ENCODE data around the gene TMIGD3. TPM values are rescaled to one million over a fixed set of nuclear protein-coding genes. Genes with fewer than 3 reads are reported as not detected.

TMIGD3 gene
- total RNA-seq, 1 experiment from 2014 or later = not detected

GRCh38 chr1:111506561-111506960 lies 3.1 kb upstream of the TMIGD3 start:
- Mint-ChIP-seq H3K27me3 (ENCODE audit: insufficient read depth, unreplicated experiment) (no peaks in the 10 kb centered on the region), H3K4me1 (ENCODE audit: insufficient read depth, unreplicated experiment) (peaks cover 10% of the 10 kb centered on the region), H3K27ac (ENCODE audit: low read depth, unreplicated experiment) (no peak overlapping the region), H3K9me3 (ENCODE audit: unreplicated experiment) (no peaks in the 10 kb centered on the region), H3K4me3 (ENCODE audit: unreplicated experiment) (no peak overlapping the region), H3K36me3 (ENCODE audit: insufficient read depth, unreplicated experiment) (no peaks in the 10 kb centered on the region)
- intact Hi-C loops (cut with micrococcal nuclease) = loop anchor here (5.0 kb wide), 2 partner anchors 166 to 284 kb away; no protein-coding TSS in a partner anchor
- no TSS peak for BruUV-seq (replicated peaks)
- ChIA-PET POLR2A (interaction anchor here (0.7 to 4.9 kb wide), 3 partner anchors 114 to 542 kb away, joined by 3 to 27 read pairs (median 5); partner anchors contain the start of gene RAP1A), CTCF (interaction anchor here (0.6 to 4.6 kb wide), 14 partner anchors 12 to 261 kb away, joined by 3 to 58 read pairs (median 16); partner anchors contain the start of gene DDX20)
- no peak for TF ChIP-seq CTCF (IDR thresholded peaks at IDR 0.05; ENCODE audit: unreplicated experiment)
- no peak for DNase-seq (ENCODE audit: unreplicated experiment)

GRCh38 chr1:111505641-111506119 lies 2.2 kb upstream of the TMIGD3 start:
- POLR2A ChIA-PET = interaction anchor here (0.7 kb wide), 1 partner anchor 542 kb away, joined by 3 read pairs; no protein-coding TSS in a partner anchor
- H3K4me3 Mint-ChIP-seq (ENCODE audit: unreplicated experiment) = no peak overlapping the region
- intact Hi-C loops (cut with micrococcal nuclease) = loop anchor here (5.0 kb wide), 2 partner anchors 167 to 283 kb away; no protein-coding TSS in a partner anchor
- no peak overlapping the region for H3K27ac Mint-ChIP-seq (ENCODE audit: low read depth, unreplicated experiment)
- BruUV-seq (replicated peaks) = no TSS peak
- no peaks in the 10 kb centered on the region for H3K36me3 Mint-ChIP-seq (ENCODE audit: insufficient read depth, unreplicated experiment)
- CTCF ChIA-PET = interaction anchor here (0.6 to 4.2 kb wide), 4 partner anchors 164 to 1521 kb away, joined by 3 to 31 read pairs (median 4); partner anchors contain the start of gene AHCYL1
- peaks cover 10% of the 10 kb centered on the region for H3K4me1 Mint-ChIP-seq (ENCODE audit: insufficient read depth, unreplicated experiment)
- H3K27me3 Mint-ChIP-seq (ENCODE audit: insufficient read depth, unreplicated experiment) = no peaks in the 10 kb centered on the region
- no peak for DNase-seq (ENCODE audit: unreplicated experiment)
- no peak for TF ChIP-seq CTCF (IDR thresholded peaks at IDR 0.05; ENCODE audit: unreplicated experiment)
- H3K9me3 Mint-ChIP-seq (ENCODE audit: unreplicated experiment) = no peaks in the 10 kb centered on the region

- CTCF ChIA-PET = interaction anchor here (0.5 to 0.6 kb wide), 2 partner anchors 67 to 1475 kb away, joined by 3 to 4 read pairs; no protein-coding TSS in a partner anchor
- POLR2A ChIA-PET = interaction anchor here (1.4 kb wide), 1 partner anchor 14 kb away, joined by 4 read pairs; no protein-coding TSS in a partner anchor
- H3K27ac Mint-ChIP-seq (ENCODE audit: low read depth, unreplicated experiment) = no peak overlapping the region
- H3K27me3 Mint-ChIP-seq (ENCODE audit: insufficient read depth, unreplicated experiment) = peaks cover 14% of the 10 kb centered on the region
- intact Hi-C loops (cut with micrococcal nuclease) = no loop called here
- no peak for TF ChIP-seq CTCF (IDR thresholded peaks at IDR 0.05; ENCODE audit: unreplicated experiment)
- no peak overlapping the region for H3K4me3 Mint-ChIP-seq (ENCODE audit: unreplicated experiment)
- no peaks in the 10 kb centered on the region for H3K9me3 Mint-ChIP-seq (ENCODE audit: unreplicated experiment)
- no peaks in the 10 kb centered on the region for H3K36me3 Mint-ChIP-seq (ENCODE audit: insufficient read depth, unreplicated experiment)
- no peak for DNase-seq (ENCODE audit: unreplicated experiment)
- BruUV-seq (replicated peaks) = no TSS peak
- H3K4me1 Mint-ChIP-seq (ENCODE audit: insufficient read depth, unreplicated experiment) = peaks cover 5% of the 10 kb centered on the region
Measured at GRCh38 chr1:111504097-111504496, 664 bp upstream of the TMIGD3 start.

DNA sequence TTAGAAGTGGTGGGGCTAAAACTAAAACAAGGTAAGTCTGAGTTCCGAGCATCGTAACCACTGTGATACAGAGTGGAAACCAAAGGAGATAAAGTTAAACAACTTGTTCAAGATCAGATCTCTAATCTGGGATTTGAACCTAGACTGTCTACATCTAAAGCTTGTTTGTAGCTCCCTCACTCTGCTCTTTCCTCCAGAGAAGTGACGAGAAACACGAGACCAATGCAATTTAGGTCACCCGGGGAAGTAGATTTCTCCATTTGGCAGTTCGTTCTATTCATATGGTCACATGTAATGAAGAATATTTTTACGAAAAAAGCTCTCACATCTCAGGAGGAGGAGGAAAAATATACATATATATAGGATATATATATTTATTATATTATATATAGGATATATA lies 1.8 kb downstream of the TMIGD3 start:
- ChIA-PET CTCF (interaction anchor here (0.6 to 1.5 kb wide), 3 partner anchors 19 to 236 kb away, joined by 3 to 4 read pairs (median 4); no protein-coding TSS in a partner anchor), POLR2A (interaction anchor here (0.7 kb wide), 1 partner anchor 136 kb away, joined by 3 read pairs; no protein-coding TSS in a partner anchor)
- intact Hi-C loops (cut with micrococcal nuclease) = no loop called here

More for the DNA sequence above, 1.8 kb downstream of the TMIGD3 start:
- DNase-seq (ENCODE audit: unreplicated experiment) = no peak
- no peaks in the 10 kb centered on the region for H3K4me1 Mint-ChIP-seq (ENCODE audit: insufficient read depth, unreplicated experiment)
- no peaks in the 10 kb centered on the region for H3K36me3 Mint-ChIP-seq (ENCODE audit: insufficient read depth, unreplicated experiment)
- H3K9me3 Mint-ChIP-seq (ENCODE audit: unreplicated experiment) = no peaks in the 10 kb centered on the region
- peaks cover 15% of the 10 kb centered on the region for H3K27me3 Mint-ChIP-seq (ENCODE audit: insufficient read depth, unreplicated experiment)
- no peak overlapping the region for H3K27ac Mint-ChIP-seq (ENCODE audit: low read depth, unreplicated experiment)
- no peak for TF ChIP-seq CTCF (IDR thresholded peaks at IDR 0.05; ENCODE audit: unreplicated experiment)
- no peak overlapping the region for H3K4me3 Mint-ChIP-seq (ENCODE audit: unreplicated experiment)
- BruUV-seq (replicated peaks) = no TSS peak

Data from MCF 10A (cell line).